ENCODE results near the gene KCNQ1OT1.

The KCNQ1OT1 gene

GRCh38 chr11:2566223-2567025 lies 133.4 kb downstream of the KCNQ1OT1 start:
- DNase-seq = no peak

DNA sequence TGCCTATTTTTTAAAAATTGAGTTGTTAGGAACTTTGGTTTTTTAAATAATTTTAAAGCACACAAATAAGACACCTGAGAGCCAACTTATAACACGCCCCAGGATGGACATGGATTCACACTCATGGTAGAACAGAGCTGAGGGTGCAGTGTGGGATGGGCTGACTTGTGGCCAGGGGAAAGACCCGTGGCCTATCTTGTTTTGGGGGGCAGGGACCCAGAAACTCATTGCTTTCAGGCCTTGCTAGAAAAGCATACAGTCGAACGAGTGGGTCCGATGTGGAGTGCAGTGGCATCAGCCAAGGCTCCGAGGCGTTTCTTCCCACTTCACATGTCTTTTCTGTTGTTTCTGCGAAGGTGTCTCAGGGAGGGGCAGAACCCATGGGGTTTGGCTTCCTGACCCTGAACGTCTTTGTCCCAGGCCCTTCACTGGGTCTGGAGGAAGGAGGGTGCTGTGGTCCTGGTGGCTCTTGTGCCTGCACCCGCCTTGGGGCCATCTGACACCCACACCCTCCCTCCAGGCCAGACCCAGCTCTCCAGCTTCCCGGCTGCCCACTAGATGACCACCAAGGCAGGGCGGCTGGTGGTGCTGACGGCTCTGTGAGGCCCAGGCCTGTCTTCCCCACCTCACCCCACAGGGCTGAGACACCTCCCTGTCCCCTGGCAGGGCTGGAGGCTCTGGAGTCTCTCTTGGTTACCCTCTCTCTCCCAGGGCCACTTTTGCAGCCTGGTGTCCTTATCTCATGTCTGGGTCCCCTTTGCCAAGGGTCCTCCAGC lies 134.2 kb downstream of the KCNQ1OT1 start:
- no peak for DNase-seq

GRCh38 chr11:2564588-2565425 lies 135.0 kb downstream of the KCNQ1OT1 start:
- DNase-seq = no peak

- no peak for DNase-seq
These were observed 135.7 kb downstream of the KCNQ1OT1 start for GRCh38 chr11:2564008-2564530.

DNA sequence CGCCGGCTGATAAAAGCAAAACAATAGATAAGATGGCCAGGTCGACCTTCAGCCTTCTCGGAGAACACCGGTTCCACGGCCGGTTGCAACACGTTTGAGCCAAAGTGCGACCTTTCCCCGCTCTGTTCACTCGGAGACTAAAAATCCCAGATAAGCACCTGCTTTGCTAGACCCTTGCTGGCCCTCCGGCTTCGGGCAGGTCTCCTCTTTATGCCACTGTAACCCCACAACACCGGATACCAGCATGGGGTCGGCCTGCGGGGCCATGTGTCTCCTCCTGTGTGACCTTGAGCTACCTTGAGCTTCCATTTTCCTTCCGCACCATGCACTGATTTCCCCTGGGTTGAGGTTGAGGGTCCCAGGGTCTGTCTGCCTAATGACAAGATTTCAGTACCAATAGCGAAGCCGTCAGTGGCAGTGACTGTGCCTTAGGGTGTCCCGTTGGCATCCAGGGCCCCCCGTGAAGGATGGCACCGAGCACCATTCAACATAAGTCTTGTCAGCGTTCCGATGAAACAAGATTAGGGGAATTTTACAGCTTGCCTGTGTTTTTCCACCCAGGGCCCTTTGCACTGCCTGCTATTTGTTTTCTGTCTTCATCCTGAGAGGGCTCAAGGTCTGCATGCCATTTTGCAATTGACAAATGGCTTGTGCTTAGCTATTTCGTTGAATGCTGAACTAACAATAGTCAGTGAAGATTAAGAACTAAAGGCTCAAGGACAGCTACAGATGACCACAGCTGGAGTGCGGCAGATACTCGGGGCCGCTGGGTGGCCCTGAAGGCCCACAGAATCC lies 136.4 kb downstream of the KCNQ1OT1 start:
- no peak for DNase-seq

GRCh38 chr11:2562890-2563212 lies 136.9 kb downstream of the KCNQ1OT1 start:
- no peak for DNase-seq

GRCh38 chr11:2561696-2562581 lies 137.9 kb downstream of the KCNQ1OT1 start:
- DNase-seq = no peak

GRCh38 chr11:2559527-2560311 lies 140.1 kb downstream of the KCNQ1OT1 start:
- no peak for DNase-seq

DNA sequence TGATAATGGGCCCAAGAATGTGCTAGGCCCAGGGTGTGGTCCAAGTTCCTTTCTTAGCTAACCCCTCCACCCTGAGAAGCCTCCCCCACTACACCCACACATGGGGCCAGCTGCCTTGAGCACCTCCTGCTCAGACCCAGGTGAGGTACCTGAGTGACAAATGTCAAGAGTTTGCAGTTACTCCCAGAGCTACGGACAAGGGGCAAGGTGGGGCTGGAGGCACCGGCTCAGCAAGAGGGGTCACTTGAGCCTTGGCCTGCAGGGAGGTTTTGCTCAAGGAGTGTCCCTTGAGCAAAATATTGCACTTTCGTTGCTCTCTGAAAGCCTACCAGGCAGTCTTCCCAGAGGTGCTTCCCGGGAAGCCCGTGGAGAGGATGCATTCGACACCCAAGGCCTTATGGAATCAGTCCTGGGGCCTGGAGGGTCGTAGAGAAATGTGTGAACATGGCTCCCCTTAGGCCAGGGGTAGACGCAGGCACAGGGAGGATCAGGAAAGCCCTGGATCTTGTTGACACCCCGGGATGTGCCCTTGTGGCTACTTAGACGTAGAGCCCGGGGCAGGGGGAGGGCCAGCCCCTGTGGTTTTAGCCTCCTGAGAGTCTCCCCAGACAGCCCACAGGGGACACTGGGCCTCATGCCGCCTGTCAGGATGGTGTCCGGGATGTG lies 140.8 kb downstream of the KCNQ1OT1 start:
- no peak for DNase-seq

GRCh38 chr11:2558397-2558796 lies 141.4 kb downstream of the KCNQ1OT1 start:
- no peak for DNase-seq
